Stimulated activated CD4-positive, alpha-beta T cell treated with anti-CD3 and anti-CD28 coated beads, Interleukin-15, amount 100 ng/mL, for 48 hours (primary cell): ENCODE data around the gene IGSF3.
"Not testable (repeated sequence)": the region's sequence is repeated elsewhere in the genome, so short reads cannot be mapped to it uniquely, and the experiment has no call there.

Experiments
- DNase-seq, 2 donors: peaks; one replicate each; pipeline ENCODE4 v3.0.0-alpha.2; 2020; ENCODE audit warnings: low read depth in 2 of 2

The IGSF3 gene

GRCh38 chr1:116574581-116575291 lies 92.8 kb downstream of the IGSF3 start:
- DNase-seq = peak in 1 of 2 donors; percentile 47

DNA sequence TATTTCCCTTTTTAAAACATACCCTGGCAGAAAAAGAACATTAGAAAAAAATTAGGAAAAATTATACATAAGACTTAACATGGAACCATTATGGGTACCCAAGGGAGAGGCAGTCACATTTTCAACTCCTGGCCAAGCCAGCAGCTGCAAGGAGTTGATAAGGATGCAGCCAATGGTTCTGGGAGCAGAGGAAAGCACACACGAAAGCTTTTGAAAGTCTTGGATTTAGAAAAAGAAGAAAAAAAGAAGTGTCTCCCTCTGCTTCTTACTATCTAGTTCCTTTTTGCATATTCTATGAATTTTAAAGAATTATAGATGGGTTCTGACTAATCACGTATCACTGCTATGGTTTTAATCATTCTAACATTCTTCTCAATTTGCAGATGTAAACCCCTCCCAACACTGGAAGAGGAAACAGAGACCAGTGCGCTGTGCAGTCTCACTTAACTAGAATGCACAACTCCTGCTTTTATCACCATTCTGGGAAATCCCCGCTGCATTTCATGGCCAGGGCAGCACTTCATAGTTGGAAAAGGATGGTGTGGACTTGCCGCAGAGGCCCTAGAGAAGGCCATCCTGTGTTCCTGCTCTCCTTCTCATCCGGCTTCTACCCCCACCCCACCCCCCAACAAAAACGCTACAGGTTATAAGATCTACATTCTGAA lies 94.0 kb downstream of the IGSF3 start:
- no peak for DNase-seq

- no peak for DNase-seq
Observed at GRCh38 chr1:116572771-116573430, 94.6 kb downstream of the IGSF3 start.

DNA sequence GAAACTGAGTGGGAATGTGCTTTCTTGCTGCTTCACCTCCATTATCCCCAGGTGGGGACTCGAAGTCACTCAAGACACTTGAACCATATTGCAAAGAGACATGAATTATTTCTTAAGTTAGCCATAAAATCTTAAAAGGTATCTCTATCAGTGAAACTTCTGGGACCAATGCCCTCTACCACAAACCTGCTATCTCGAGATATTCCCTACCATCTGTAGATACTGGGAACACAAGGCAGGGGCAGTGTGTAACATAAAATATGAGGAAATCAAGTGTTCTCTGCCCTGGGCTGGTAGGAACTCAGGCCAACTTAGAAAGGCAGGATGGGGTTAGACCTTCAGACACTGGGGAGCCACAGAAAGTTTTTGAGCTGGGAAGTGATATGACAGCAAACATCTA lies 95.4 kb downstream of the IGSF3 start:
- DNase-seq = no peak

DNA sequence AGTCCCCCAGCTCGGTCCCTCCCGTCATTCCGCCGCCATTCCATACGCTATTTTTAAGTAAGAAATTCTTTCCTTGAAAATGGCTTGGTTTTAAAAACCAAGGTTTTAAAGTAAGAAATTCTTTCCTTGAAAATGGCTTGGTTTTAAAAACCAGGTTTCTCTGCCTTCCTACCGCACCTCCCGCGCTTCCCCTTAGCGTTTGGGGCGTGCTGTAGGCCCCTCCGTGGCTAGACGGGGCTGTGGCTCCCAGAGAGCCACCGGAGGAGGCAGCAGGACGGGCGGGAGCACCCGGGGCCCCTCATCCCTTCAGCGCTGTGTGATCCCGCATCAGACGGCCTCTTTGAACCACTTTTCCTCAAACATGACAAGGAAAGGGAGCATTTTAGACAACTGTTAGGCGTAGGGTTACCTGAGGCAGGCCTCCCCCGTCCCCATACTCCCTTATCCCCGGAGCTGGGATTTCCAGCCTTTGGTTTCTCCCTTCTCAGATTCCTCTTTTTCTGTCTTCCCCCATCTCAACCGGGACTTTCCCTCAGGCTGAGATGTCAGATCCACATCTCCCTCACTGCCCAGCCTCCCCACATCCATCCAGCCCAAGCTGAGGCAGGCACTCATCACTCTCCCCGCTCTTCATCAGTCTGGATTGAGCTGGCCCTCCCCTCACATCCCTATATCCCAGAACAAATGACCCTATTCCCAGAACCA lies 96.2 kb downstream of the IGSF3 start:
- DNase-seq = no peak

DNA sequence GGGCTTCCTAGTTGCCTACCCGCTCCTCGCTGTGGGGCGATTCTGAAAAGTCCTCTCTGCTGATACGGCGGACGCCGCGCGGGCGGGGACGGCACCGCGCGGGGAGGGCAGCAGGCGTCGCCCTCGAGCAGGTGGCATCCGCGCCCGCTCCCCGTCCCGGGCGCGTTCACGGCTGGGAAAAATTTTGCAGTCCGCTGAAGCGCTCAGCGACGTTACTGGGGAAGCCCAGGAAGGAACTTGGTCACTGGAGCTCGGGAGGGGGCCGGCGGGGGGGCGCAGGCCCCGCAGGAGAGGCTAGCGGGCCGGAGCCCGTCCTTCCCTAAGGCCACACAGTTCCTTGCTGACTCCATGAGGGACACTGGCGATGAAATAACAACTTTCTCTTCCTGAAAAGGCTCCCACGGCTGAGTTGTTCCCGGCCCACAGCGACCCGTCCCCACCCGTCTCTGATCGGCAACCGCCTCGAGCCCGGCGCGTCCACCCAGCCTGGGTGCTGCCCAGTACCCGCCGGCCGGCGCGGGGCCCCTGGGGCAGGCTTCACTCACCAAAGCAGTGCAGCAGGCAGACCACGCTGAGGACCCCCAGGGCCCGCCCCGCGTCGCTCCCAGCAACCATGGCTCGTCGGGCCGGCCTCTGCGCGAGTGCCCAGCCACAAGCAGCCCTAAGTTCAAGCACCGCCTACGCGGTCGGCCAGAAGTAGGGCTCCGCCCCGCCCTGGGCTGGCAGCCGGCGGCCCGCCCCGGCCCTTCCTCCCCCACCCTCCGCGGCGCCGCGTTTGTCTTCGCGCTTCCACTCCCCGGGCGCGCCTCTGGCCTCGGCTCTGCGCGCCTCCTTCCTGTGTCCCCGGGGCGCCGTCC lies 96.9 kb downstream of the IGSF3 start, which contains the start of gene CD58:
TSS of gene CD58 (minus strand) at position 669 of the 857 bp plus-strand sequence. CDS start at position 615, 54 bp downstream.
- DNase-seq = peak; percentile 71 to 87

DNA sequence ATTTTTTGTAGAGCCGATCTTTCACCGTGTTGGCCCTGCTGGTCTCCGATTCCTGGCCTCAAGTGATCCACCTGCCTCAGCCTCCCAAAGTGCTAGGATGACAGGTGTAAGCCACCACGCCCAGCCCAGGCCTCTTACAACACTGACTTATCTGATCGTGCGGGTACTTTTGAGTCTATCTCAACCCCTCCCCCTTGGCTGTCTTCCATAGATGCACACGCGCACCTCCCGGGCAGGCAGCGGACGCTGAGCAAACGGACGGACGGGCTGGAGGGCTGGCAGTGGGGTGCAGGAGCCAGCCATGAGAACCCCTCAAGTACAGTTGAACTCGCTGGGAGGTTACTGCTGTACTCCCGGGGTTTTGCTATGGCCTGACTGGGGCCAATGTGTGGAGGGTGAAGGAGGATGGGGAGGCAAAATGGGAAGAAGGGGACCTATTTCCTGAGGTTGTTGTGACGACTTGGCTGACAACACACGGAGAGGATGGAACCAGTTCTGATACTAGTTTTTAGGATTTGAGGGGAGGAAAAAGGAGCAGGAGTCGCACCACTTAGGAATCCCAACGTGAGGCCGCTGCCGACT lies 97.7 kb downstream of the IGSF3 start:
- peak in 1 of 2 donors; percentile 33 for DNase-seq

DNA sequence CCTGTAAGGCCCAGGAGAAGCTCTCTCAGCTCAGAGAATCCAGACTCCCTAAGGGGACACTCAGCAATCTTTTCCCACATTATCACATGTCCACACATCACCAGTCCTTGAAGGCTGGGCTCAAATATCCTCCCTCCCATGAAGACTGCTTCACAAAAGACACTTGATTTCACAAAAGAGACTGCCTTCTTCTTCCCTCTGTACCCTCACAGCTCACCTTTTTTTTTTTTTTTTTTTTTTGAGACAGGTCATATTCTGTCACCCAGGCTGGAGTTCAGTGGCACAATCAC lies 98.2 kb downstream of the IGSF3 start:
- no peak for DNase-seq

GRCh38 chr1:116568662-116569380 lies 98.7 kb downstream of the IGSF3 start:
- no peak for DNase-seq

GRCh38 chr1:116567790-116568661 lies 99.5 kb downstream of the IGSF3 start:
- no peak for DNase-seq

DNA sequence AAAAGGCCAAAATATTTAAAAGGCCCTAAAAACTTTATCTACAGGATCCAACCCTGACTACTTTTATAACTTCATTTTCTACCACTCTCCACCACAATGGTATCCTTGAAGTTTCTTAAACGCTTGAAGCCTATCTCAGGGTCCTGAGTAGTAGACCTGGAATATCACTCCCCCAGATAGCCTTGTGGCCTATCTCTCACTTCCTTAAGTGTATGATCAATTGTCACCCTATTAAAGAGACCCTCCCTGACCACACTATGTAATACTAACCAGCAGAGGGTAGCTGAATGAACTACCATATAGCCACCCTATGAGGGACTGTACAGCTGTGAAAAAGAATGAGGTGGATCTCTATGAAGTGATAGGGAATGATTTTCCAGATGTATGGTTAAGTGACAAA lies 102.3 kb downstream of the IGSF3 start:
- DNase-seq = no peak

- no peak for DNase-seq
Observed at GRCh38 chr1:116564426-116564825, 103.1 kb downstream of the IGSF3 start.

- not testable (repeated sequence) for DNase-seq
Observed at GRCh38 chr1:116562465-116562864, 105.1 kb downstream of the IGSF3 start.

DNA sequence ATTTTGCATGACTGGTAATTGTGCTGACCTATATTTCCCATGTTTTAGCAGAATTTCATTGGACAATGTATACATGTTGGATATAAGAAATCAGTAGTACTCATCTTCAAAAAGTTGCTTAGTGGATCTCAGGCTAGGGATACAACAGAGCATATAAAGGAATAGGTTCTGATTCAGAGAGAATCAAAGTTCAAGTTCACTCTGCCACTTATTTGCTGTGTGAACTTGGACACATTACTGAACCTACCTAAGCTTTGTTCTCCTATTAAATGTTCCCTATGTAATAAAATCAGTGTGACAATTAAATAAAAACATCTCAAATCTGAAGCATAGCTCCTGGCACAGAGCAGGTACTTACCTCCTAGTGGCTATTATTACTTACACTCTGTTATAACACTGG lies 106.0 kb downstream of the IGSF3 start:
- no peak for DNase-seq

GRCh38 chr1:116560704-116561490 lies 106.6 kb downstream of the IGSF3 start:
- no peak for DNase-seq

DNA sequence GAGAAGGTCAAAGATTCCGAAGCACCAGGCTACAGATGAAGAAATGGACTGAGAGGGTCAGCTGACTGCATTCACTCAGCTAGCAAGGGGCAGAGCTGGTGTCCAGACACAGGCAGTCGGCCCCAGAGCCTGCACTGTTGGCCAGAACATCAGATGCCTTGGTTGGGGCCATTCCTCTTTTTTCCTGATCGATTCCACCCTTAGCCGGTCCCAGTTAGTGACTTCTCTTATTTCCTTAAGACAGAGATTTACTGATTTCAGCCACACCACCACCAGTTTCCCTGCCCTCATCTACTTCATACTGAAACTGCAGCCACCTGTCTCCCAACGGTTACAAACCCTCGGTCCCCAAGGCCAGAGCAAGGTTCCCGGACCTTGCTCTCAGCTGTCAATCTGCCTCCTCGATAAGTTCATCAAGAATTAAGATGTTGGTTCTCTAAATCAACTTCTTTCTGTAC lies 108.2 kb downstream of the IGSF3 start:
- no peak for DNase-seq

GRCh38 chr1:116558571-116558970 lies 109.0 kb downstream of the IGSF3 start:
- DNase-seq = no peak

- no peak for DNase-seq
Observed at GRCh38 chr1:116558140-116558549, 109.4 kb downstream of the IGSF3 start.
